ENCODE results near the gene HTR1B. TPM values are rescaled to one million over a fixed set of nuclear protein-coding genes. Genes with fewer than 3 reads are reported as not detected.

The HTR1B gene
- total RNA-seq, 5 donors from 2014 or later (not counting 1 experiment from before 2014, with no cell fraction given): 0.12 TPM; not detected in 4

- Mint-ChIP-seq H3K27me3 (no peaks in the 10 kb centered on the region), H3K9me3 (peaks cover 0 to 12% (median 6%) of the 10 kb centered on the region in 3 donors), H3K4me3 (no peak overlapping the region), H3K36me3 (no peaks in the 10 kb centered on the region), H3K27ac (no peak overlapping the region), H3K4me1 (no peaks in the 10 kb centered on the region)
- H3K9me3 ChIP-seq: no peaks in the 10 kb centered on the region
- DNase-seq (no peak), ATAC-seq (replicated peaks in 1 of 4) (no peak)
- H3K4me1 ChIP-seq (ENCODE audit: control insufficient read depth in 1 of 2, extremely low read depth in 1 of 2, insufficient read depth in 2 of 2, low read length in 2 of 2): no peaks in the 10 kb centered on the region
- H3K36me3 ChIP-seq (ENCODE audit: control insufficient read depth in 2 of 2, extremely low read depth in 1 of 2, insufficient read depth in 1 of 2, low read length in 1 of 2): no peaks in the 10 kb centered on the region
- ChIA-PET POLR2A (no interaction called here), CTCF (no interaction called here)
- H3K27me3 ChIP-seq (replicated peaks in 1 of 2; ENCODE audit: control insufficient read depth in 2 of 2, extremely low read depth in 1 of 2, insufficient read depth in 2 of 2, low read length in 1 of 2): no peaks in the 10 kb centered on the region
- H3K27ac ChIP-seq (ENCODE audit: low read length): no peak overlapping the region
- 83% methylated on average over 1 of the region's 3 CpGs for WGBS (ENCODE audit: insufficient coverage)
- H3K4me3 ChIP-seq (ENCODE audit: control insufficient read depth in 1 of 2, extremely low read depth in 1 of 2, low read length in 1 of 2): no peak overlapping the region
Observed at GRCh38 chr6:77430504-77430903, 32.8 kb downstream of the HTR1B start.

GRCh38 chr6:77425671-77426070 lies 37.6 kb downstream of the HTR1B start:
- ATAC-seq (replicated peaks in 1 of 4) (no peak), DNase-seq (no peak)
- no peaks in the 10 kb centered on the region for H3K9me3 ChIP-seq
- CTCF ChIA-PET: no interaction called here
- no peaks in the 10 kb centered on the region for H3K36me3 ChIP-seq (ENCODE audit: control insufficient read depth in 2 of 2, extremely low read depth in 1 of 2, insufficient read depth in 1 of 2, low read length in 1 of 2)
- Mint-ChIP-seq H3K36me3 (no peaks in the 10 kb centered on the region), H3K4me1 (no peaks in the 10 kb centered on the region), H3K4me3 (no peak overlapping the region), H3K9me3 (peaks cover 0 to 9% (median 6%) of the 10 kb centered on the region in 3 donors), H3K27ac (no peak overlapping the region), H3K27me3 (no peaks in the 10 kb centered on the region)
- no peaks in the 10 kb centered on the region for H3K27me3 ChIP-seq (replicated peaks in 1 of 2; ENCODE audit: control insufficient read depth in 2 of 2, extremely low read depth in 1 of 2, insufficient read depth in 2 of 2, low read length in 1 of 2)
- no peaks in the 10 kb centered on the region for H3K4me1 ChIP-seq (ENCODE audit: control insufficient read depth in 1 of 2, extremely low read depth in 1 of 2, insufficient read depth in 2 of 2, low read length in 2 of 2)
- H3K4me3 ChIP-seq (ENCODE audit: control insufficient read depth in 1 of 2, extremely low read depth in 1 of 2, low read length in 1 of 2): no peak overlapping the region
- POLR2A ChIA-PET: no interaction called here
- H3K27ac ChIP-seq (ENCODE audit: low read length): no peak overlapping the region

DNA sequence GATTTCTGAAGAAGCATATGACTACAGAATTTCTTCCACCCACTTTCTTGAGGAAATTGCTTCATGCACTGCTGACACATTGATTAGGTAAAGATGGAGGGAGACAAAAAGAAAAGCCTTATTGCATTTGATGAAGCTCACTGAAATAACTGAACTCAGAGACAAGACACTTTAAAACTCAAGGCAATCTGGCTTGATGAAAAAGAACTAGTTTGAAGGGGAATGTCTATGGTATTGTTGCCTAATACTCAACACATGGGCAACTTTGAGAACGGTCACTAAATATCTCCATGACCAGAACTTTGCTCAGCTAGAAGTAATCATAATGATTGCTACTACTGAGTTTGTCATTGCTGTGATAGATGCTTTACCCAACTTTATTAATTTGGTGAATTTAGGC lies 38.1 kb downstream of the HTR1B start:
- Mint-ChIP-seq H3K9me3 (peaks cover 0 to 7% (median 7%) of the 10 kb centered on the region in 3 donors), H3K36me3 (no peaks in the 10 kb centered on the region), H3K4me1 (no peaks in the 10 kb centered on the region), H3K27ac (no peak overlapping the region), H3K27me3 (no peaks in the 10 kb centered on the region), H3K4me3 (no peak overlapping the region)
- H3K4me3 ChIP-seq (ENCODE audit: control insufficient read depth in 1 of 2, extremely low read depth in 1 of 2, low read length in 1 of 2): no peak overlapping the region
- H3K27me3 ChIP-seq (replicated peaks in 1 of 2; ENCODE audit: control insufficient read depth in 2 of 2, extremely low read depth in 1 of 2, insufficient read depth in 2 of 2, low read length in 1 of 2): no peaks in the 10 kb centered on the region
- no peaks in the 10 kb centered on the region for H3K4me1 ChIP-seq (ENCODE audit: control insufficient read depth in 1 of 2, extremely low read depth in 1 of 2, insufficient read depth in 2 of 2, low read length in 2 of 2)
- POLR2A ChIA-PET: no interaction called here
- DNase-seq (no peak), ATAC-seq (replicated peaks in 1 of 4) (no peak)
- no peaks in the 10 kb centered on the region for H3K36me3 ChIP-seq (ENCODE audit: control insufficient read depth in 2 of 2, extremely low read depth in 1 of 2, insufficient read depth in 1 of 2, low read length in 1 of 2)
- H3K27ac ChIP-seq (ENCODE audit: low read length): no peak overlapping the region
- H3K9me3 ChIP-seq: no peaks in the 10 kb centered on the region
- no CpG with 5 or more reads among the region's 1 CpG for WGBS (ENCODE audit: insufficient coverage)
- CTCF ChIA-PET: no interaction called here

- DNase-seq (no peak), ATAC-seq (replicated peaks in 1 of 4) (no peak)
- ChIA-PET CTCF (no interaction called here), POLR2A (no interaction called here)
- no peaks in the 10 kb centered on the region for H3K4me1 Mint-ChIP-seq
- H3K9me3 ChIP-seq: no peaks in the 10 kb centered on the region
- no peaks in the 10 kb centered on the region for H3K36me3 Mint-ChIP-seq
- no peak overlapping the region for H3K27ac ChIP-seq (ENCODE audit: low read length)
- H3K36me3 ChIP-seq (ENCODE audit: control insufficient read depth in 2 of 2, extremely low read depth in 1 of 2, insufficient read depth in 1 of 2, low read length in 1 of 2): no peaks in the 10 kb centered on the region
- peaks cover 0 to 5% (median 5%) of the 10 kb centered on the region in 3 donors for H3K9me3 Mint-ChIP-seq
- no peaks in the 10 kb centered on the region for H3K27me3 ChIP-seq (replicated peaks in 1 of 2; ENCODE audit: control insufficient read depth in 2 of 2, extremely low read depth in 1 of 2, insufficient read depth in 2 of 2, low read length in 1 of 2)
- WGBS (ENCODE audit: insufficient coverage): no CpG with 5 or more reads among the region's 2 CpGs
- H3K4me3 ChIP-seq (ENCODE audit: control insufficient read depth in 1 of 2, extremely low read depth in 1 of 2, low read length in 1 of 2): no peak overlapping the region
- H3K27me3 Mint-ChIP-seq: no peaks in the 10 kb centered on the region
- no peaks in the 10 kb centered on the region for H3K4me1 ChIP-seq (ENCODE audit: control insufficient read depth in 1 of 2, extremely low read depth in 1 of 2, insufficient read depth in 2 of 2, low read length in 2 of 2)
- H3K4me3 Mint-ChIP-seq: no peak overlapping the region
- no peak overlapping the region for H3K27ac Mint-ChIP-seq
Observed at GRCh38 chr6:77424761-77425160, 38.5 kb downstream of the HTR1B start.

DNA sequence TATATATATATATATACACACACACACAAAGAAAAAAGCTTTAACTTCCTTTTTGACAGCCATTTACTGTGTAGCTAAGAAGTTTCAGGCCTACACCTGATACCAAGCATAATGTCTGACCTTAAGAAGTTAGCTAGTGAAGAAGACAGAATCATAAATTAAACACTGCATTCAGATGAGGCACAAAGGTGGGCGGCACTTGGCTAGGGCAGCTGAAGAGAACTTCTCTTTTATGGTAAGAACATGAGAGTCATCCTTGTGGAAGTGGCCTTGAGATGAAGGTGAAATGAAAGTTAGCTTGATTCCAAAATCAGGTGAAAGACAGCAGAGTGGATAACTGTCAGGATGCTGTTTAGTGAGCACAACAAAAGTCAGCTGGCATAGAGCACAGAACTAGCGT lies 46.5 kb downstream of the HTR1B start:
- CTCF ChIA-PET: no interaction called here
- H3K4me3 ChIP-seq (ENCODE audit: control insufficient read depth in 1 of 2, extremely low read depth in 1 of 2, low read length in 1 of 2): no peak overlapping the region
- no peak overlapping the region for H3K27ac ChIP-seq (ENCODE audit: low read length)
- no peak for ATAC-seq (replicated peaks in 1 of 4)
- H3K36me3 Mint-ChIP-seq: no peaks in the 10 kb centered on the region
- no peak for DNase-seq
- no peaks in the 10 kb centered on the region for H3K4me1 Mint-ChIP-seq
- peaks cover 8 to 15% (median 11%) of the 10 kb centered on the region in 3 donors for H3K9me3 Mint-ChIP-seq
- no peak overlapping the region for H3K27ac Mint-ChIP-seq
- 92% methylated on average over 1 of the region's 2 CpGs for WGBS (ENCODE audit: insufficient coverage)
- no peaks in the 10 kb centered on the region for H3K4me1 ChIP-seq (ENCODE audit: control insufficient read depth in 1 of 2, extremely low read depth in 1 of 2, insufficient read depth in 2 of 2, low read length in 2 of 2)
- no peak overlapping the region for H3K4me3 Mint-ChIP-seq
- H3K27me3 ChIP-seq (replicated peaks in 1 of 2; ENCODE audit: control insufficient read depth in 2 of 2, extremely low read depth in 1 of 2, insufficient read depth in 2 of 2, low read length in 1 of 2): no peaks in the 10 kb centered on the region
- H3K9me3 ChIP-seq: no peaks in the 10 kb centered on the region
- no peaks in the 10 kb centered on the region for H3K36me3 ChIP-seq (ENCODE audit: control insufficient read depth in 2 of 2, extremely low read depth in 1 of 2, insufficient read depth in 1 of 2, low read length in 1 of 2)
- POLR2A ChIA-PET: no interaction called here
- no peaks in the 10 kb centered on the region for H3K27me3 Mint-ChIP-seq

GRCh38 chr6:77415706-77416105 lies 47.6 kb downstream of the HTR1B start:
- H3K27ac ChIP-seq (ENCODE audit: low read length): no peak overlapping the region
- H3K9me3 ChIP-seq: no peaks in the 10 kb centered on the region
- H3K27me3 ChIP-seq (replicated peaks in 1 of 2; ENCODE audit: control insufficient read depth in 2 of 2, extremely low read depth in 1 of 2, insufficient read depth in 2 of 2, low read length in 1 of 2): no peaks in the 10 kb centered on the region
- no peak for ATAC-seq (replicated peaks in 1 of 4)
- no peaks in the 10 kb centered on the region for H3K36me3 ChIP-seq (ENCODE audit: control insufficient read depth in 2 of 2, extremely low read depth in 1 of 2, insufficient read depth in 1 of 2, low read length in 1 of 2)
- Mint-ChIP-seq H3K4me3 (no peak overlapping the region), H3K27me3 (no peaks in the 10 kb centered on the region), H3K27ac (no peak overlapping the region), H3K4me1 (no peaks in the 10 kb centered on the region), H3K9me3 (peaks cover 8 to 11% (median 11%) of the 10 kb centered on the region in 3 donors), H3K36me3 (no peaks in the 10 kb centered on the region)
- ChIA-PET POLR2A (no interaction called here), CTCF (no interaction called here)
- no CpG with 5 or more reads among the region's 2 CpGs for WGBS (ENCODE audit: insufficient coverage)
- no peak for DNase-seq
- H3K4me1 ChIP-seq (ENCODE audit: control insufficient read depth in 1 of 2, extremely low read depth in 1 of 2, insufficient read depth in 2 of 2, low read length in 2 of 2): no peaks in the 10 kb centered on the region
- H3K4me3 ChIP-seq (ENCODE audit: control insufficient read depth in 1 of 2, extremely low read depth in 1 of 2, low read length in 1 of 2): no peak overlapping the region
